ENCODE measurements around the gene BRINP1.

- no peak for TF ChIP-seq CTCF (IDR thresholded peaks at IDR 0.05)
- no peak for TF ChIP-seq EZH2 (IDR thresholded peaks at IDR 0.05; ENCODE audit: borderline replicate concordance, insufficient read depth, low read depth, low read length, poor library complexity, severe bottlenecking)
Measured at GRCh38 chr9:119332522-119332921, 36.7 kb downstream of the BRINP1 start.
